Pancreas (tissue), 10 donors: ENCODE measurements around the gene TENM4. TPM values are rescaled to one million over a fixed set of nuclear protein-coding genes. Genes with fewer than 3 reads are reported as not detected.

Experiments used
- ATAC-seq, 4 donors: fragments of 200-7000 bp; cut with Tn5 transposase; one replicate each; pipeline versions ENCODE4 v1.8.0 to v1.9.1; 2020; ENCODE audit warnings: mild to moderate bottlenecking in 4 of 4, moderate library complexity in 4 of 4
- DNase-seq, 6 donors: peaks; one replicate each; pipeline ENCODE4 v3.0.0-alpha.2; 2020
- FAIRE-seq: peaks from 2 replicates; lab custom pipeline; 2012; peaks lifted over from hg19 to GRCh38; lab: Jason Lieb, UNC
- H3K27ac ChIP-seq, 4 donors: fragments of 200-600 bp; sonication (generic); 1 replicate in 3 of 4; 2 replicates in 1 of 4; pipeline versions ENCODE4 v1.5.0 to v1.8.0; 2020
- H3K27me3 ChIP-seq, 4 donors: fragments of 200-600 bp; one replicate each; pipeline ENCODE4 v1.8.0; 2021
- H3K36me3 ChIP-seq, 3 donors: fragments of 200-600 bp; sonication (generic) in 1 of 3; one replicate each; pipeline versions ENCODE4 v1.5.0 to v1.8.0; 2020 to 2021
- H3K4me1 ChIP-seq, 3 donors: fragments of 200-600 bp; one replicate each; pipeline ENCODE4 v1.8.0; 2021
- H3K4me3 ChIP-seq, 4 donors: fragments of 200-600 bp; sonication (generic) in 2 of 4; one replicate each; pipeline versions ENCODE4 v1.5.0 to v1.8.0; 2020 to 2021
- H3K9me3 ChIP-seq, 4 donors: fragments of 200-600 bp; one replicate each; pipeline ENCODE4 v1.8.0; 2021
- WGBS, 2 donors: extraction: QIAGEN DNeasy Blood & Tissue Kit; methylation state at CpG; one replicate each; pipeline ENCODE4 v1.1.7; 2013; 5-methylcytosine and 5-hydroxymethylcytosine counted together
- intact Hi-C, 3 donors: fragments of 100-400 bp; cut with DNase I; formaldehyde crosslinking; loops; one replicate each; pipeline versions ENCODE4 v1.11.1 to v1.14.2; 2022
- polyA plus RNA-seq, 2 donors: library from polyadenylated mRNA; stranded (reverse); fragments of 200-250 nt; gene quantifications; one replicate each; pipeline ENCODE4 v1.2.3, GENCODE V29; 2013
- total RNA-seq, 6 donors: library from RNA; stranded (reverse); fragmentation: NEBNext Ultra II Directional in 4 of 6; extraction: Animal tissue kit (Norgen Biotek cat#: 25700) in 4 of 6; gene quantifications; one replicate each; pipeline versions ENCODE4 v1.2.1 to v1.2.4, GENCODE V29; 2021 to 2023
- TF ChIP-seq, protein P1 (sequence below), 4 donors: fragments of 200-600 bp; sonication (generic) in 3 of 4; IDR thresholded peaks; one replicate each; pipeline versions ENCODE4 v1.5.0 to v1.8.0; 2021; ENCODE audit warnings: antibody characterized with exemption in 4 of 4
- donor health status: healthy with polysubstance abuse.
- donor health status: DM: no; HTN: no; CAD: no; lungs with moderate emphysema.
- donor health status: DM: no; HTN: no; CAD: no.
- donor health status: control.
- donor health status: control.
- donor health status: Bipolar disorder and iron deficiency.
- donor health status: DM: yes; HTN: yes; CAD: no.
- donor health status: DM: no; HTN: no; CAD: no.
- donor health status: DM: no; HTN: no; CAD: no.
- donor health status: DM: yes; HTN: yes; CAD: no.

The TENM4 gene
- total and polyA plus RNA-seq, 8 donors = 0.37 to 6.8 (median 1.3) TPM

DNA sequence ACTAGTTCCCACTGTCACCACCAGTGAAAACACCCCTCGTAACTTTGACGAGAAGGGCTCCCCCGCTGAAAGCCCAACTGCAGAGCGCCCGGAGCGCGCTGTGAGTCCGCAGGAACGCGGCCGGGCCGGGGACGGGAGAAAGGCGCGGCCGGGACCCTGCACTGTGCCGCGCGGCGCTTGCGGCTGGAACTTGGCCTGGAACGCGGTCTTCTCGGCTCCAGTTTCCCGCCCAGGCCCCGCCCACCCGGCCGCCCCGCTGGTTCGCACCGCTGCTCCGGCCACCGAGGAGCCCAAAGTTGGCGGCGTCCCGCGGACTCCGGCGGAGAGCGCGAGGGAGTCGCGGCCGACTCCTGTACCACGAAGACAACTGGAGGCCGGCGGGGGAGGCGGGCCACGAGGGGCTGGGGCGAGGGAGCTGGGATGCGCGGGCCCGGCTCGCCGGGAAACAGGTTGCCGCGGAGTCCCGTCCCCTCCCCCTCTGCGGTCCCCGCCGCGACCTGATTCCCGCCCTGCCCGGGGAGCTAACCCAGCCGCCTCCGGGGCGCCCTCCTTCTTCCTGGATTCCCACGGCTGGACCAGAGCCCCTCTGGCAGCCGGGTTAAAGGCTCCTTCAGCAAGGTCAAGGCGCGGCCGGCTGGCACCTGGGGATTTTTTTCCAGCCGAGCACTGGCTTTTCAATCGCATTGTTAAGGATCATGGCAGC lies 3.4 kb downstream of the TENM4 start:
- Histone ChIP-seq H3K4me1 (peaks cover 0 to 21% (median 6%) of the 10 kb centered on the region in 3 donors), H3K9me3 (no peaks in the 10 kb centered on the region), H3K27me3 (peaks cover 0 to 28% (median 5%) of the 10 kb centered on the region in 4 donors), H3K36me3 (no peaks in the 10 kb centered on the region), H3K4me3 (peak overlapping the region; percentile 13 to 55 (median 28)), H3K27ac (no peak overlapping the region)
- TF ChIP-seq, protein P1, sequence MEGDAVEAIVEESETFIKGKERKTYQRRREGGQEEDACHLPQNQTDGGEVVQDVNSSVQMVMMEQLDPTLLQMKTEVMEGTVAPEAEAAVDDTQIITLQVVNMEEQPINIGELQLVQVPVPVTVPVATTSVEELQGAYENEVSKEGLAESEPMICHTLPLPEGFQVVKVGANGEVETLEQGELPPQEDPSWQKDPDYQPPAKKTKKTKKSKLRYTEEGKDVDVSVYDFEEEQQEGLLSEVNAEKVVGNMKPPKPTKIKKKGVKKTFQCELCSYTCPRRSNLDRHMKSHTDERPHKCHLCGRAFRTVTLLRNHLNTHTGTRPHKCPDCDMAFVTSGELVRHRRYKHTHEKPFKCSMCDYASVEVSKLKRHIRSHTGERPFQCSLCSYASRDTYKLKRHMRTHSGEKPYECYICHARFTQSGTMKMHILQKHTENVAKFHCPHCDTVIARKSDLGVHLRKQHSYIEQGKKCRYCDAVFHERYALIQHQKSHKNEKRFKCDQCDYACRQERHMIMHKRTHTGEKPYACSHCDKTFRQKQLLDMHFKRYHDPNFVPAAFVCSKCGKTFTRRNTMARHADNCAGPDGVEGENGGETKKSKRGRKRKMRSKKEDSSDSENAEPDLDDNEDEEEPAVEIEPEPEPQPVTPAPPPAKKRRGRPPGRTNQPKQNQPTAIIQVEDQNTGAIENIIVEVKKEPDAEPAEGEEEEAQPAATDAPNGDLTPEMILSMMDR (IDR thresholded peaks at IDR 0.05) = no peak
- peak; percentile 38 to 83 (median 59) for DNase-seq
- peak; percentile 61 to 73 (median 70) for ATAC-seq
- intact Hi-C loops = no loop called here
- no peak for FAIRE-seq
- WGBS, 2 donors = 1% methylated on average over 53 to 74 of the region's 74 CpGs

DNA sequence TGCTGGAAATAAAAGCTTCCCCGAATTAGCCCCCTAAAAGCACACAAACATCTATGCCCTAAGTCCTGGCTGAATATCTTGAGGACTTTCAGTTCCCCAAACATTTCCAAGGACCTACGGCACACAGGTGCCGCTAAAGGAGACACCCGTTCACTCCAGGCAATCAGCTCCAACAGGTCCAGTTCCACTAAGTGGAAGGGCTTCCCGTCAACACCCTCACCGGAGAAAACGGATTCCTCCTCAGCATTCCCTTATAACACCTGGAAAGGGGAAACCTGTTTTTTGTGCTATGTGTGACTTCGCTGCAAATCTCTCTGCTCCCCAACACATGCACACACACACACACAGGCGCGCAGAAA lies 3.9 kb downstream of the TENM4 start:
- no peak for FAIRE-seq
- TF ChIP-seq, protein P1 (IDR thresholded peaks at IDR 0.05) = no peak
- DNase-seq = no peak
- H3K36me3 ChIP-seq = no peaks in the 10 kb centered on the region
- ATAC-seq = no peak
- no peaks in the 10 kb centered on the region for H3K9me3 ChIP-seq
- peak overlapping the region in 2 of 4 donors; percentile 37 to 55 for H3K4me3 ChIP-seq
- peaks cover 0 to 24% (median 5%) of the 10 kb centered on the region in 4 donors for H3K27me3 ChIP-seq
- 13 to 16% methylated on average over 10 of the region's 10 CpGs for WGBS, 2 donors
- no peak overlapping the region for H3K27ac ChIP-seq
- peaks cover 0 to 21% (median 6%) of the 10 kb centered on the region in 3 donors for H3K4me1 ChIP-seq
- intact Hi-C loops = no loop called here

GRCh38 chr11:79434283-79434682 lies 6.5 kb downstream of the TENM4 start:
- intact Hi-C loops = no loop called here
- TF ChIP-seq, protein P1 (IDR thresholded peaks at IDR 0.05) = no peak
- H3K4me3 ChIP-seq = no peak overlapping the region
- no peak for ATAC-seq
- peaks cover 0 to 15% (median 0%) of the 10 kb centered on the region in 3 donors for H3K4me1 ChIP-seq
- no peak for DNase-seq
- FAIRE-seq = no peak
- WGBS, 2 donors = 57 to 63% methylated on average over 2 of the region's 2 CpGs
- no peaks in the 10 kb centered on the region for H3K9me3 ChIP-seq
- peaks cover 0 to 31% (median 5%) of the 10 kb centered on the region in 4 donors for H3K27me3 ChIP-seq
- H3K36me3 ChIP-seq = no peaks in the 10 kb centered on the region
- H3K27ac ChIP-seq = no peak overlapping the region

DNA sequence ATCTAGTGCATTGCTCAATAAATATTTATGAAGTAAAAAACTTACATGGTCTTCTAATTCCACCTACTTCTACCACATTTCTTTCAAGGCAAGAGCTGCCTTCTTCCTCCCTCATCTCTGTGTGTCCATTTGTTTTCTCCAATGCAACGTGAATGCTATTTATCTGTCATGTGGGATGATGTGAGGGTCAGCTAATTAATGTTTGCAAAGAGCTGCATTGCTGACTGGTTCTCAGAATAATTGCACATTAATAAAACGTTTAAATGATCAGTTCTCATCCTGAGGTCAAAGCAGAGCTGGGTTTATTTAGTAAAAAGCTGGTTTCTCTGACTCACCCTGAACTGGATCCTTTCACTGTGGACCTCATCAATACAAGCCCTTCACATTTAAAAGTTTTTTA lies 8.7 kb downstream of the TENM4 start:
- ATAC-seq (no peak), FAIRE-seq (no peak), DNase-seq (no peak)
- WGBS, 2 donors = 43 to 52% methylated on average over 2 of the region's 2 CpGs
- H3K27ac ChIP-seq = no peak overlapping the region
- peaks cover 0 to 4% (median 0%) of the 10 kb centered on the region in 3 donors for H3K4me1 ChIP-seq
- intact Hi-C loops = no loop called here
- peaks cover 0 to 31% (median 3%) of the 10 kb centered on the region in 4 donors for H3K27me3 ChIP-seq
- TF ChIP-seq, protein P1 (IDR thresholded peaks at IDR 0.05) = no peak
- H3K36me3 ChIP-seq = no peaks in the 10 kb centered on the region
- no peak overlapping the region for H3K4me3 ChIP-seq
- no peaks in the 10 kb centered on the region for H3K9me3 ChIP-seq

DNA sequence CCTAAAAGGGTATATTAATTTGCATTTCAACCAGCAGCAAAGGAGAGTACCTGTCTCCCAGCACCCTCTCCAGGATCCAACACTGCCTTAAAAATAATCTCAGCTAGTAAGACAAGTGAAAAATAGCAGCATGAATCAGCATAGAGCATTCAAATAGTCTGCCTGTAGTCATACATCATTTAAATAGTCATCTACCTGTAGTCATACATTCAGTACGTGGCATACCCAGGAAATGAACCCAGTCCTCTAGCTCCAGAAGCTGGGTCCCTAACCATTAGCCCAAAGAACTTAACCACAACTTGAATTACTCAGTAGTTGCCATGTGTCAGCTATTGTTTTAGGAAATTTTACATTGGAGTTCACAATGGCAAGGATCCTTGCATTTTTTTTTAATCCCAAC lies 9.3 kb downstream of the TENM4 start:
- no peak for FAIRE-seq
- H3K4me3 ChIP-seq = no peak overlapping the region

More for the DNA sequence above, 9.3 kb downstream of the TENM4 start:
- Histone ChIP-seq H3K36me3 (no peaks in the 10 kb centered on the region), H3K27ac (no peak overlapping the region), H3K27me3 (peaks cover 0 to 31% (median 3%) of the 10 kb centered on the region in 4 donors), H3K4me1 (no peaks in the 10 kb centered on the region), H3K9me3 (no peaks in the 10 kb centered on the region)
- ATAC-seq = no peak
- TF ChIP-seq, protein P1 (IDR thresholded peaks at IDR 0.05) = no peak
- intact Hi-C loops = no loop called here
- 60 to 72% methylated on average over 1 of the region's 1 CpG for WGBS, 2 donors
- no peak for DNase-seq
